ENCODE results near the gene DGKZ. TPM values are rescaled to one million over a fixed set of nuclear protein-coding genes. Genes with fewer than 3 reads are reported as not detected.
A peak's percentile ranks its signal among the peaks of the same experiment; 100 is the strongest.

Gene DGKZ
- total and polyA plus RNA-seq, 8 donors: 24.0 to 405 (median 61.7) TPM

GRCh38 chr11:46359953-46360352 lies 12.7 kb downstream of the DGKZ start:
- peak overlapping the region in 1 of 5 donors; percentile 85 for H3K27ac ChIP-seq
- no peaks in the 10 kb centered on the region for H3K27me3 ChIP-seq
- H3K4me1 ChIP-seq: peaks cover 53 to 89% (median 72%) of the 10 kb centered on the region in 4 donors
- 61 to 74% (median 69%) methylated on average over 1 of the region's 1 CpG for WGBS, 5 donors
- H3K4me3 ChIP-seq: no peak overlapping the region
- TF ChIP-seq EP300 (IDR thresholded peaks at IDR 0.05) (no peak), CTCF (IDR thresholded peaks at IDR 0.05) (no peak), POLR2AphosphoS5 (IDR thresholded peaks at IDR 0.05) (no peak), POLR2A (IDR thresholded peaks at IDR 0.05) (no peak)
- no peak for DNase-seq
- intact Hi-C loops (cut with DNase I; ENCODE audit: low total_unique reads): no loop called here
- H3K36me3 ChIP-seq: peaks cover 0 to 6% (median 5%) of the 10 kb centered on the region in 4 donors
- H3K9me3 ChIP-seq: no peaks in the 10 kb centered on the region

GRCh38 chr11:46360878-46361277 lies 13.6 kb downstream of the DGKZ start:
- TF ChIP-seq EP300 (IDR thresholded peaks at IDR 0.05) (no peak), POLR2AphosphoS5 (IDR thresholded peaks at IDR 0.05) (no peak), CTCF (IDR thresholded peaks at IDR 0.05) (no peak), POLR2A (IDR thresholded peaks at IDR 0.05) (no peak)
- no peaks in the 10 kb centered on the region for H3K9me3 ChIP-seq
- peaks cover 53 to 80% (median 67%) of the 10 kb centered on the region in 4 donors for H3K4me1 ChIP-seq
- peaks cover 0 to 6% (median 5%) of the 10 kb centered on the region in 4 donors for H3K36me3 ChIP-seq
- intact Hi-C loops (cut with DNase I; ENCODE audit: low total_unique reads): no loop called here
- peak overlapping the region; percentile 31 to 43 (median 40) for H3K4me3 ChIP-seq
- DNase-seq: no peak
- 42 to 58% (median 51%) methylated on average over 6 to 7 of the region's 7 CpGs for WGBS, 5 donors
- H3K27ac ChIP-seq: peak overlapping the region; percentile 25 to 86 (median 81)
- H3K27me3 ChIP-seq: no peaks in the 10 kb centered on the region

- H3K4me1 ChIP-seq: peaks cover 50 to 75% (median 61%) of the 10 kb centered on the region in 4 donors
- no peaks in the 10 kb centered on the region for H3K27me3 ChIP-seq
- intact Hi-C loops (cut with DNase I; ENCODE audit: low total_unique reads): no loop called here
- TF ChIP-seq POLR2AphosphoS5 (IDR thresholded peaks at IDR 0.05) (peak; percentile 15 to 56 (median 33)), POLR2A (IDR thresholded peaks at IDR 0.05) (no peak), EP300 (IDR thresholded peaks at IDR 0.05) (no peak)
- peak overlapping the region; percentile 31 to 43 (median 40) for H3K4me3 ChIP-seq
- H3K36me3 ChIP-seq: peaks cover 0 to 6% (median 3%) of the 10 kb centered on the region in 4 donors
- H3K9me3 ChIP-seq: no peaks in the 10 kb centered on the region
- peak in 1 of 2 donors; percentile 91 for DNase-seq
- WGBS, 5 donors: 11 to 36% (median 24%) methylated on average over 21 to 26 of the region's 26 CpGs
- H3K27ac ChIP-seq: peak overlapping the region; percentile 26 to 86 (median 81)
Measured at GRCh38 chr11:46361283-46362155, 14.3 kb downstream of the DGKZ start.

GRCh38 chr11:46362156-46363030 lies 15.1 kb downstream of the DGKZ start:
- H3K4me3 ChIP-seq: peak overlapping the region; percentile 31 to 43 (median 40)
- no peak for DNase-seq
- no peaks in the 10 kb centered on the region for H3K27me3 ChIP-seq
- H3K9me3 ChIP-seq: no peaks in the 10 kb centered on the region
- 76 to 87% (median 83%) methylated on average over 16 to 20 of the region's 20 CpGs for WGBS, 5 donors
- H3K4me1 ChIP-seq: peaks cover 42 to 75% (median 60%) of the 10 kb centered on the region in 4 donors
- H3K36me3 ChIP-seq: peaks cover 0 to 10% (median 7%) of the 10 kb centered on the region in 4 donors
- peak overlapping the region; percentile 39 to 86 (median 81) for H3K27ac ChIP-seq
- intact Hi-C loops (cut with DNase I; ENCODE audit: low total_unique reads): no loop called here
- TF ChIP-seq EP300 (IDR thresholded peaks at IDR 0.05): no peak
- TF ChIP-seq POLR2A (IDR thresholded peaks at IDR 0.05): no peak
- no peak for TF ChIP-seq POLR2AphosphoS5 (IDR thresholded peaks at IDR 0.05)
- no peak for TF ChIP-seq CTCF (IDR thresholded peaks at IDR 0.05)

All from stomach (tissue), 9 donors.